Gastrocnemius medialis (tissue), 4 donors: ENCODE results near the gene DAPL1.
"Not testable (repeated sequence)": the region's sequence is repeated elsewhere in the genome, so short reads cannot be mapped to it uniquely, and the experiment has no call there.

Source experiments
- POLR2A ChIP-seq, 2 donors: fragments of 450-650 bp; IDR thresholded peaks; one replicate each; pipeline ENCODE4 v1.6.1; 2017; ENCODE audit warnings: antibody characterized with exemption in 2 of 2, mild to moderate bottlenecking in 2 of 2, moderate library complexity in 2 of 2
- TF ChIP-seq, protein P1 (sequence below), 5 experiments: fragments of 450-650 bp in 3 of 5; fragments of 200-600 bp in 2 of 5; sonication (generic) in 2 of 5; IDR thresholded peaks in 4 of 5; conservative IDR thresholded peaks in 1 of 5; 1 replicate in 4 of 5; 2 replicates in 1 of 5; pipeline ENCODE4 v1.5.1; 2016 to 2019; ENCODE audit warnings: antibody characterized with exemption in 5 of 5, mild to moderate bottlenecking in 3 of 5, moderate library complexity in 3 of 5

DNA sequence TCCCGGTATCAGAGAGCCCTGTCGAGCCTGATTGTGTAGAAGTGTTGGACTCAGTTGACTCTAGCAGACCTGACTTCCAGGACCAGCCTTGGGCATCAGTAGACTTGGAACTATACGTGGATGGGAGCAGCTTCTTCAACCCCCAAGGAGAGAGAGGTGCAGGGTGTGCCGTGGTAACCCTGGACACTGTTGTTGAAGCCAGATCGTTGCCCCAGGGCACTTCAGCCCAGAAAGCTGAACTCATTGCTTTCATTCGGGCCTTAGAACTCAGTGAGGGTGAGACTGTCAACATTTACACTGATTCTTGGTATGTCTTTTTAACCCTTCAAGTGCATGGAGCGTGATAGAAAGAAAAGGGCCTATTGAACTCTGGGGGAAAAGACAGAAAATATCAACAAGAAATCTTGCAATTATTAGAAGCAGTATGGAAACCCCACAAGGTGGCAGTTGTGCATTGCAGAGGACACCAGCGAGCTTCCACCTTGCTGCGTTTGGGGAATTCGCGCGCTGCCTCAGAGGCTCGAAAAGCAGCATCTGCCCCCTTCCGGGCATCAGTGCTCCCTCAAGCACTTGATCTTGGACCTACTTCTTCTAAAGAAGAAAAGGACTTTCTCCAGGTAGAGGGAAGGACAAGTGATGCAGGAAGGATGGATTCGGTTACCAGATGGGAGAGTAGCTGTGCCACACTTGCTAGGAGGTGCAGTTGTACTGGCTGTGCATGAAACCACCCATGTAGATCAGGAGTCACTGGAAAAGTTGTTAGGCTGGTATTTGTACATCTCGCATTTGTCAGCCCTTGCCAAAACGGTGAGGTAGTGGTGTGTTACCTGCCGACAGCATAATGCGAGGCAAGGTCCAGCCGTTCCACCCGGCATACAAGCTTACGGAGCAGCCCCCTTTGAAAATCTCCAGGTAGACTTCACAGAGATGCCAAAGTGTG is 53.2 kb downstream of the DAPL1 start:
- TF ChIP-seq, protein P1, sequence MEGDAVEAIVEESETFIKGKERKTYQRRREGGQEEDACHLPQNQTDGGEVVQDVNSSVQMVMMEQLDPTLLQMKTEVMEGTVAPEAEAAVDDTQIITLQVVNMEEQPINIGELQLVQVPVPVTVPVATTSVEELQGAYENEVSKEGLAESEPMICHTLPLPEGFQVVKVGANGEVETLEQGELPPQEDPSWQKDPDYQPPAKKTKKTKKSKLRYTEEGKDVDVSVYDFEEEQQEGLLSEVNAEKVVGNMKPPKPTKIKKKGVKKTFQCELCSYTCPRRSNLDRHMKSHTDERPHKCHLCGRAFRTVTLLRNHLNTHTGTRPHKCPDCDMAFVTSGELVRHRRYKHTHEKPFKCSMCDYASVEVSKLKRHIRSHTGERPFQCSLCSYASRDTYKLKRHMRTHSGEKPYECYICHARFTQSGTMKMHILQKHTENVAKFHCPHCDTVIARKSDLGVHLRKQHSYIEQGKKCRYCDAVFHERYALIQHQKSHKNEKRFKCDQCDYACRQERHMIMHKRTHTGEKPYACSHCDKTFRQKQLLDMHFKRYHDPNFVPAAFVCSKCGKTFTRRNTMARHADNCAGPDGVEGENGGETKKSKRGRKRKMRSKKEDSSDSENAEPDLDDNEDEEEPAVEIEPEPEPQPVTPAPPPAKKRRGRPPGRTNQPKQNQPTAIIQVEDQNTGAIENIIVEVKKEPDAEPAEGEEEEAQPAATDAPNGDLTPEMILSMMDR (IDR thresholded peaks at IDR 0.05 in 4 of 5, conservative IDR thresholded peaks at IDR 0.05 in 1 of 5), result not testable (repeated sequence)
- TF ChIP-seq POLR2A (IDR thresholded peaks at IDR 0.05), result not testable (repeated sequence)
